Spinal cord (tissue), 10 donors: ENCODE results near the gene PCYOX1L. TPM values are rescaled to one million over a fixed set of nuclear protein-coding genes. Genes with fewer than 3 reads are reported as not detected.

Experiments
- DNase-seq, 6 donors: peaks; one replicate each; pipeline versions ENCODE4 v3.0.0 to v3.0.0-alpha.2; 2013 to 2015; ENCODE audit warnings: low spot score in 6 of 6, low read depth in 4 of 6
- H3K27ac ChIP-seq: one replicate; pipeline ENCODE4 v1.5.1; 2013; ENCODE audit warnings: low read depth, low read length, control low read depth
- H3K27me3 ChIP-seq: one replicate; pipeline ENCODE4 v1.6.1; 2013; ENCODE audit warnings: low read length; ENCODE audit not compliant: control insufficient read depth, insufficient read depth
- H3K36me3 ChIP-seq: one replicate; pipeline ENCODE4 v1.6.1; 2013; ENCODE audit warnings: low read length; ENCODE audit not compliant: control insufficient read depth, insufficient read depth
- H3K4me1 ChIP-seq: one replicate; pipeline ENCODE4 v1.6.1; 2013; ENCODE audit warnings: low read length; ENCODE audit not compliant: control insufficient read depth, insufficient read depth
- H3K4me3 ChIP-seq: one replicate; pipeline ENCODE4 v1.5.1; 2013; ENCODE audit warnings: low read depth, low read length, control low read depth
- H3K9me3 ChIP-seq: one replicate; pipeline ENCODE4 v1.6.1; 2013; ENCODE audit warnings: low read length; ENCODE audit not compliant: control insufficient read depth, insufficient read depth
- WGBS: methylation state at CpG from one replicate; pipeline ENCODE4 v1.1.5; 2013; ENCODE audit warnings: missing lambda C conversion rate; ENCODE audit not compliant: insufficient coverage; 5-methylcytosine and 5-hydroxymethylcytosine counted together
- polyA plus RNA-seq, 2 donors: library from polyadenylated mRNA; unstranded; fragments of 120-200 nt; gene quantifications; one replicate each; pipeline ENCODE4 v1.2.1, GENCODE V29; 2013; ENCODE audit not compliant: insufficient read length in 2 of 2
- total RNA-seq, 2 donors: library from RNA; depleted of rRNA in 1 of 2; stranded (reverse); fragments of 120-200 nt in 1 of 2; fragments of >200 nt in 1 of 2; gene quantifications; one replicate each; pipeline versions ENCODE4 v1.2.3 to v1.2.4, GENCODE V29; 2013 to 2014
- donor health status: healthy.

Gene PCYOX1L
- total and polyA plus RNA-seq, 4 donors = 14.2 to 28.6 (median 21.2) TPM

DNA sequence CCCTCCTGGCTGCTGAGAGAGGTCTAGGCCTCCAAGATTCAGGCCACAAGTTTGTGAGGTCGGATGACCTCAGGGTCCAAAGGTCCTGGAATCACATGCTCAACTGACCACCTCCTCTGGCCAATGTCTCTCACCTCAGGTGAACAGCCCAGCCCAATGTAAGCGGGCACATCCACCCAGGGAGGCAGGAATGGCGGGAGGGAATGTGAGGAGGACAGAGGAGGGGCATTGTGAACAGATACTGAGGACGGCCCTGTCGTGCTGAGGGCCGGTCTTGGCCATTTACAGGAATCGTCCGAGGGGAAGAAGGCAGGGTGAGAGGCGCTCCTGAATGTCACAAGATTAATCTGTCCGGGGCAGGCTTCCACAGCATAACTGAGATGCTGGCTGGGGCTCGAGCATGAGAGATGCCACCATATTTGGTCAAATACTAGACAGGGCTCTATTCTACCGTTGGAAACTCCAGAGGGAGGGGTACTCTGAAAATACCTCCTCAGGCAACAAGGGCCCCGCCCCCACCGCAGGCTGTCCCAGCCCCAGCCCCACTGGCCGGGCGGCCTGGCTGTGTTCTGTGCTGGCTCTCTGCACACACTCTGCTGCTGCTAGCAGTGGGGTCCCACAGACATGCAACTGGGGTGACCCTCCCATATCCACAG is 22.7 kb downstream of the PCYOX1L start:
- H3K27me3 ChIP-seq = no peaks in the 10 kb centered on the region
- H3K4me1 ChIP-seq = peaks cover 27% of the 10 kb centered on the region
- DNase-seq = no peak
- no peaks in the 10 kb centered on the region for H3K9me3 ChIP-seq
- WGBS = 67% methylated on average over 12 of the region's 16 CpGs
- peak overlapping the region; percentile 67 for H3K27ac ChIP-seq
- no peak overlapping the region for H3K4me3 ChIP-seq
- no peaks in the 10 kb centered on the region for H3K36me3 ChIP-seq

- H3K27me3 ChIP-seq = no peaks in the 10 kb centered on the region
- H3K4me3 ChIP-seq = no peak overlapping the region
- no peaks in the 10 kb centered on the region for H3K36me3 ChIP-seq
- 53% methylated on average over 7 of the region's 8 CpGs for WGBS
- peaks cover 32% of the 10 kb centered on the region for H3K4me1 ChIP-seq
- H3K27ac ChIP-seq = peak overlapping the region; percentile 33
- no peak for DNase-seq
- H3K9me3 ChIP-seq = no peaks in the 10 kb centered on the region
These were observed 23.6 kb downstream of the PCYOX1L start for GRCh38 chr5:149381261-149381985.

GRCh38 chr5:149381986-149382338 is 24.1 kb downstream of the PCYOX1L start:
- DNase-seq = peak in 3 of 6 donors; percentile 33 to 77 (median 66)
- Histone ChIP-seq H3K27ac (no peak overlapping the region), H3K4me1 (peaks cover 35% of the 10 kb centered on the region), H3K4me3 (no peak overlapping the region), H3K27me3 (no peaks in the 10 kb centered on the region), H3K36me3 (no peaks in the 10 kb centered on the region), H3K9me3 (no peaks in the 10 kb centered on the region)
- 25% methylated on average over 11 of the region's 16 CpGs for WGBS

DNA sequence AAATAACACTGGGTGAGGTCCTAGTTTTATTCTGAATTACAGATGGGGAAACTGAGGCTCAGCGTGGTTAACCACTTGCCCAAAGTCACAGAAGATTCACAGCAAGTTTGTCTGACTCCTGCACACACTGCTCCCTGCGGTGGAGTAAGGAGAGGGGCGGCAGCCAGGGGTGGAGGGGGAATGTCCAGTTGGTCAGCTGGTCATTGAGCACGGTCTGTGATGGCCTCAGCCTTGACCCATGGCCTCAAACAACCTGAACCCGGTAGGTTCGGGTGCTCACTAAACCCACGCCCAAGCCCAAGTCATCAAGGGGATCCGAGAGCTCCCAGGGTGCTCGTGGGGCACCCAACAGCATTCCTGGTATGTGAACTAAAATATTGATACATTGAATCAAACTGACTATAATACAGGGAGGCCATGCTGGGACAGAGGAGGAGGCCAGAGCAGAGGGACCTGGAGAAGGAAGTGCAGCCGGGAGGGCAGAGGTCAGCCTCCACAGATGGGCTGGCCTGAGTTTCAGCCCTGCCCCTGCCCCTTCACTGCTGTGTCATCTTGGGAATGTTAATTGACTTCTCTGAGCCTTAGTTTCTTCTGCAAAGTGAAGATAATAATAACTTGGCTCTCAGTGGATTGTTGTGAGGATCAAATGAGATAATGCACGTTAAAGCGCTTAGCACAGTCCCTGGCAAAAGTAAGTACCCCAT is 24.8 kb downstream of the PCYOX1L start:
- peaks cover 35% of the 10 kb centered on the region for H3K4me1 ChIP-seq
- no peaks in the 10 kb centered on the region for H3K36me3 ChIP-seq
- DNase-seq = no peak
- 86% methylated on average over 9 of the region's 12 CpGs for WGBS
- H3K27me3 ChIP-seq = no peaks in the 10 kb centered on the region
- H3K27ac ChIP-seq = no peak overlapping the region
- H3K9me3 ChIP-seq = no peaks in the 10 kb centered on the region
- no peak overlapping the region for H3K4me3 ChIP-seq

- H3K36me3 ChIP-seq = no peaks in the 10 kb centered on the region
- no peak overlapping the region for H3K4me3 ChIP-seq
- no peak for DNase-seq
- H3K27ac ChIP-seq = no peak overlapping the region
- no peaks in the 10 kb centered on the region for H3K9me3 ChIP-seq
- H3K27me3 ChIP-seq = no peaks in the 10 kb centered on the region
- WGBS = 82% methylated on average over 5 of the region's 9 CpGs
- peaks cover 35% of the 10 kb centered on the region for H3K4me1 ChIP-seq
These were observed 25.6 kb downstream of the PCYOX1L start for GRCh38 chr5:149383399-149383798.

GRCh38 chr5:149386166-149386565 is 28.3 kb downstream of the PCYOX1L start:
- H3K36me3 ChIP-seq = no peaks in the 10 kb centered on the region
- H3K27ac ChIP-seq = no peak overlapping the region
- 58% methylated on average over 3 of the region's 5 CpGs for WGBS
- H3K4me1 ChIP-seq = peaks cover 21% of the 10 kb centered on the region
- DNase-seq = no peak
- no peaks in the 10 kb centered on the region for H3K27me3 ChIP-seq
- H3K4me3 ChIP-seq = no peak overlapping the region
- H3K9me3 ChIP-seq = no peaks in the 10 kb centered on the region

- Histone ChIP-seq H3K9me3 (no peaks in the 10 kb centered on the region), H3K4me1 (peaks cover 11% of the 10 kb centered on the region), H3K4me3 (no peak overlapping the region), H3K27ac (no peak overlapping the region), H3K36me3 (no peaks in the 10 kb centered on the region), H3K27me3 (no peaks in the 10 kb centered on the region)
- 100% methylated on average over 4 of the region's 9 CpGs for WGBS
- DNase-seq = no peak
These were observed 29.3 kb downstream of the PCYOX1L start for GRCh38 chr5:149387081-149387631.

DNA sequence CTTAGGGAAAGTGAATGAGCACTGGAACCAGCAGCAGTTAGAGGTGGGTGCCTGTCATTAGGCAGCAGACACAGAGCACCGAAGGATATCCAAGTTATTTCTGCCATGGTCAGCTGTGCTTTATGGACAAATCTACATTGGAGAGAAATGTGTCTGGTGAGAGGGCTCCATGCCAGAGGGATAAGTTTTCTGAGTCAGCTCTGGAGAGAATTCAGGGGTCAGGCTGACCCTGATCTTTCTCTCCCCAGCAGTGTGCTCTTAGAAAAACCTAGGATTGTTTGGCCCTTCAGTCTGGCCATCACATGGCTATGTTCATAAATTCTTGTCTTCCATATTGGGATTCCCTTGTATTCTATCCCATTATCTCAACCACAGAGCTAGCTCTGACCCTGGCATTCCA is 30.1 kb downstream of the PCYOX1L start:
- Histone ChIP-seq H3K9me3 (no peaks in the 10 kb centered on the region), H3K36me3 (no peaks in the 10 kb centered on the region), H3K4me3 (no peak overlapping the region), H3K4me1 (peaks cover 11% of the 10 kb centered on the region), H3K27ac (no peak overlapping the region), H3K27me3 (no peaks in the 10 kb centered on the region)
- 100% methylated on average over 1 of the region's 1 CpG for WGBS
- DNase-seq = no peak

GRCh38 chr5:149388498-149389190 is 30.8 kb downstream of the PCYOX1L start:
- 89% methylated on average over 5 of the region's 7 CpGs for WGBS
- DNase-seq = no peak
- Histone ChIP-seq H3K9me3 (no peaks in the 10 kb centered on the region), H3K36me3 (no peaks in the 10 kb centered on the region), H3K27me3 (no peaks in the 10 kb centered on the region), H3K4me3 (no peak overlapping the region), H3K27ac (no peak overlapping the region), H3K4me1 (peaks cover 11% of the 10 kb centered on the region)
